Colonic mucosa (tissue), 4 donors: Measurements from ENCODE around the gene SLK. TPM values are rescaled to one million over a fixed set of nuclear protein-coding genes. Genes with fewer than 3 reads are reported as not detected.

Experiments used
- DNase-seq: peaks from one replicate; pipeline ENCODE4 v3.0.0-alpha.2; 2020
- H3K27ac ChIP-seq: fragments of 200-600 bp; one replicate; pipeline ENCODE4 v1.8.0; 2021
- H3K27me3 ChIP-seq: fragments of 200-600 bp; one replicate; pipeline ENCODE4 v1.8.0; 2021
- H3K36me3 ChIP-seq: fragments of 200-600 bp; one replicate; pipeline ENCODE4 v1.8.0; 2021
- H3K4me1 ChIP-seq: fragments of 200-600 bp; one replicate; pipeline ENCODE4 v1.8.0; 2021; ENCODE audit warnings: mild to moderate bottlenecking
- H3K4me3 ChIP-seq: fragments of 200-600 bp; one replicate; pipeline ENCODE4 v1.8.0; 2021
- H3K9ac ChIP-seq, 2 donors: one replicate each; pipeline ENCODE4 v1.7.0; 2013; ENCODE audit warnings: control low read depth in 2 of 2, low read depth in 2 of 2, low read length in 2 of 2
- H3K9me3 ChIP-seq: fragments of 200-600 bp; one replicate; pipeline ENCODE4 v1.8.0; 2021
- CTCF ChIP-seq: fragments of 200-600 bp; IDR thresholded peaks from one replicate; pipeline ENCODE4 v1.8.0; 2022; ENCODE audit warnings: antibody characterized with exemption, mild to moderate bottlenecking
- intact Hi-C: fragments of 100-400 bp; cut with DNase I; formaldehyde crosslinking; loops from one replicate; pipeline ENCODE4 v1.14.1; 2022
- total RNA-seq, 2 donors: library from RNA; stranded (reverse); fragmentation: NEBNext Ultra II Directional in 1 of 2; extraction: Animal tissue kit (Norgen Biotek cat#: 25700) in 1 of 2; gene quantifications; one replicate each; pipeline ENCODE4 v1.2.1, GENCODE V29; 2021
- donor health status: healthy.
- donor health status: DM: no; HTN: no; CAD: no.
- donor health status: DM: no; HTN: no; CAD: no.

Gene SLK
- total RNA-seq, 2 donors from 2014 or later = 35.5 to 51.6 TPM

- H3K4me3 ChIP-seq = no peak overlapping the region
- no peak for TF ChIP-seq CTCF
- H3K36me3 ChIP-seq = no peaks in the 10 kb centered on the region
- H3K4me1 ChIP-seq = no peaks in the 10 kb centered on the region
- no peak for DNase-seq
- intact Hi-C loops = no loop called here
- no peaks in the 10 kb centered on the region for H3K9me3 ChIP-seq
- H3K27me3 ChIP-seq = no peaks in the 10 kb centered on the region
- no peak overlapping the region for H3K27ac ChIP-seq
- no peak overlapping the region for H3K9ac ChIP-seq
These were observed 12.6 kb downstream of the SLK start for GRCh38 chr10:103979530-103979929.

GRCh38 chr10:103980288-103980906 lies 13.5 kb downstream of the SLK start:
- H3K27me3 ChIP-seq = no peaks in the 10 kb centered on the region
- H3K4me1 ChIP-seq = no peaks in the 10 kb centered on the region
- DNase-seq = no peak
- intact Hi-C loops = no loop called here
- no peak overlapping the region for H3K4me3 ChIP-seq
- no peaks in the 10 kb centered on the region for H3K36me3 ChIP-seq
- TF ChIP-seq CTCF = no peak
- H3K27ac ChIP-seq = no peak overlapping the region
- no peaks in the 10 kb centered on the region for H3K9me3 ChIP-seq
- H3K9ac ChIP-seq = no peak overlapping the region

- H3K27me3 ChIP-seq = no peaks in the 10 kb centered on the region
- peak; percentile 46 for DNase-seq
- no peaks in the 10 kb centered on the region for H3K9me3 ChIP-seq
- no peak for TF ChIP-seq CTCF
- H3K4me1 ChIP-seq = no peaks in the 10 kb centered on the region
- H3K36me3 ChIP-seq = no peaks in the 10 kb centered on the region
- H3K27ac ChIP-seq = no peak overlapping the region
- H3K9ac ChIP-seq = no peak overlapping the region
- intact Hi-C loops = no loop called here
- no peak overlapping the region for H3K4me3 ChIP-seq
These were observed 15.7 kb downstream of the SLK start for GRCh38 chr10:103982639-103983038.

GRCh38 chr10:103983367-103983911 lies 16.5 kb downstream of the SLK start:
- Histone ChIP-seq H3K4me3 (no peak overlapping the region), H3K36me3 (no peaks in the 10 kb centered on the region), H3K9me3 (no peaks in the 10 kb centered on the region), H3K9ac (no peak overlapping the region), H3K27me3 (no peaks in the 10 kb centered on the region), H3K27ac (no peak overlapping the region), H3K4me1 (no peaks in the 10 kb centered on the region)
- no peak for DNase-seq
- TF ChIP-seq CTCF = no peak
- intact Hi-C loops = no loop called here

GRCh38 chr10:103985726-103986125 lies 18.8 kb downstream of the SLK start:
- intact Hi-C loops = loop anchor here (5.0 kb wide), 1 partner anchor 147 kb away; no protein-coding TSS in a partner anchor
- Histone ChIP-seq H3K36me3 (no peaks in the 10 kb centered on the region), H3K4me1 (no peaks in the 10 kb centered on the region), H3K9me3 (no peaks in the 10 kb centered on the region), H3K27me3 (no peaks in the 10 kb centered on the region), H3K27ac (no peak overlapping the region), H3K4me3 (no peak overlapping the region), H3K9ac (no peak overlapping the region)
- no peak for DNase-seq
- no peak for TF ChIP-seq CTCF
